ENCODE results near the gene LRIG2. TPM values are rescaled to one million over a fixed set of nuclear protein-coding genes. Genes with fewer than 3 reads are reported as not detected.
"Not testable (repeated sequence)": the region's sequence is repeated elsewhere in the genome, so short reads cannot be mapped to it uniquely, and the experiment has no call there.

The LRIG2 gene
- total RNA-seq (8.1 TPM), polyA plus RNA-seq (8.7 TPM)
- long read RNA-seq, donor 1: 0 reads
- long read RNA-seq, donor 2, full-length matches to known transcripts: 1 of 1 reads
- long read RNA-seq, donor 2, partial matches to known transcripts: 0 of 1 reads
- long read RNA-seq, donor 2, other reads (novel, unspliced or antisense): 0 of 1 reads
- long read RNA-seq, donor 3: 0 reads
- long read RNA-seq, donor 4: 0 reads
- long read RNA-seq, donor 5, partial matches to known transcripts: 0 of 1 reads
- long read RNA-seq, donor 5, other reads (novel, unspliced or antisense): 0 of 1 reads
- long read RNA-seq, donor 6, partial matches to known transcripts: 0 of 1 reads
- long read RNA-seq, donor 6, other reads (novel, unspliced or antisense): 0 of 1 reads
- long read RNA-seq, donor 7: 0 reads
- long read RNA-seq, donor 8: 0 reads
- long read RNA-seq, donor 9: 0 reads
- long read RNA-seq, donor 10: 0 reads

- WGBS: under 1% methylated on average over 49 of the region's 49 CpGs
- Histone ChIP-seq H3K4me1 (ENCODE audit: control insufficient read depth in 2 of 2, insufficient read depth in 2 of 2, low read length in 2 of 2) (peaks cover 6 to 9% of the 10 kb centered on the region in 2 donors), H3K9me3 (ENCODE audit: control insufficient read depth in 2 of 2, insufficient read depth in 1 of 2, low read length in 1 of 2) (no peaks in the 10 kb centered on the region), H3K27ac (ENCODE audit: low read depth in 1 of 2, low read length in 1 of 2) (peak within 1 kb of the TSS; percentile 83 to 91), H3K36me3 (ENCODE audit: control insufficient read depth in 2 of 2, insufficient read depth in 2 of 2, low read length in 1 of 2) (peaks cover 0 to 2% of the 10 kb centered on the region in 2 donors), H3K4me3 (ENCODE audit: low read length in 2 of 2) (peak within 1 kb of the TSS; percentile 75 to 79), H3K27me3 (ENCODE audit: control insufficient read depth in 2 of 2, insufficient read depth in 1 of 2, low read length in 1 of 2) (no peaks in the 10 kb centered on the region)
- peak; percentile 92 to 99 (median 97) for DNase-seq (ENCODE audit: low read depth in 6 of 9, low spot score in 9 of 9)
These were observed at the start of gene LRIG2 for GRCh38 chr1:113072757-113073478. Gene LRIG2, plus strand, starts transcription at chr1:113073198. Its CDS starts 209 bp downstream, at chr1:113073407.

GRCh38 chr1:113023316-113023715 lies 49.7 kb upstream of the LRIG2 start:
- not testable (repeated sequence) for H3K36me3 ChIP-seq (ENCODE audit: control insufficient read depth in 2 of 2, insufficient read depth in 2 of 2, low read length in 1 of 2); H3K4me3 ChIP-seq (ENCODE audit: low read length in 2 of 2); H3K4me1 ChIP-seq (ENCODE audit: control insufficient read depth in 2 of 2, insufficient read depth in 2 of 2, low read length in 2 of 2); H3K27me3 ChIP-seq (ENCODE audit: control insufficient read depth in 2 of 2, insufficient read depth in 1 of 2, low read length in 1 of 2); H3K9me3 ChIP-seq (ENCODE audit: control insufficient read depth in 2 of 2, insufficient read depth in 1 of 2, low read length in 1 of 2); DNase-seq (ENCODE audit: low read depth in 6 of 9, low spot score in 9 of 9); H3K27ac ChIP-seq (ENCODE audit: low read depth in 1 of 2, low read length in 1 of 2)
- WGBS: 98% methylated on average over 4 of the region's 4 CpGs

GRCh38 chr1:113027007-113027406 lies 46.0 kb upstream of the LRIG2 start:
- 96% methylated on average over 5 of the region's 5 CpGs for WGBS
- DNase-seq (ENCODE audit: low read depth in 6 of 9, low spot score in 9 of 9): no peak
- Histone ChIP-seq H3K27me3 (ENCODE audit: control insufficient read depth in 2 of 2, insufficient read depth in 1 of 2, low read length in 1 of 2) (no peaks in the 10 kb centered on the region), H3K4me3 (ENCODE audit: low read length in 2 of 2) (no peak overlapping the region), H3K27ac (ENCODE audit: low read depth in 1 of 2, low read length in 1 of 2) (no peak overlapping the region), H3K4me1 (ENCODE audit: control insufficient read depth in 2 of 2, insufficient read depth in 2 of 2, low read length in 2 of 2) (no peaks in the 10 kb centered on the region), H3K9me3 (ENCODE audit: control insufficient read depth in 2 of 2, insufficient read depth in 1 of 2, low read length in 1 of 2) (no peaks in the 10 kb centered on the region), H3K36me3 (ENCODE audit: control insufficient read depth in 2 of 2, insufficient read depth in 2 of 2, low read length in 1 of 2) (no peaks in the 10 kb centered on the region)

- no peaks in the 10 kb centered on the region for H3K27me3 ChIP-seq (ENCODE audit: control insufficient read depth in 2 of 2, insufficient read depth in 1 of 2, low read length in 1 of 2)
- H3K36me3 ChIP-seq (ENCODE audit: control insufficient read depth in 2 of 2, insufficient read depth in 2 of 2, low read length in 1 of 2): no peaks in the 10 kb centered on the region
- H3K27ac ChIP-seq (ENCODE audit: low read depth in 1 of 2, low read length in 1 of 2): no peak overlapping the region
- no peak for DNase-seq (ENCODE audit: low read depth in 6 of 9, low spot score in 9 of 9)
- H3K9me3 ChIP-seq (ENCODE audit: control insufficient read depth in 2 of 2, insufficient read depth in 1 of 2, low read length in 1 of 2): no peaks in the 10 kb centered on the region
- H3K4me1 ChIP-seq (ENCODE audit: control insufficient read depth in 2 of 2, insufficient read depth in 2 of 2, low read length in 2 of 2): no peaks in the 10 kb centered on the region
- H3K4me3 ChIP-seq (ENCODE audit: low read length in 2 of 2): no peak overlapping the region
These were observed 45.5 kb upstream of the LRIG2 start for GRCh38 chr1:113027449-113027848.

GRCh38 chr1:113029822-113030221 lies 43.2 kb upstream of the LRIG2 start:
- H3K27me3 ChIP-seq (ENCODE audit: control insufficient read depth in 2 of 2, insufficient read depth in 1 of 2, low read length in 1 of 2): no peaks in the 10 kb centered on the region
- H3K4me1 ChIP-seq (ENCODE audit: control insufficient read depth in 2 of 2, insufficient read depth in 2 of 2, low read length in 2 of 2): no peaks in the 10 kb centered on the region
- WGBS: 55% methylated on average over 1 of the region's 1 CpG
- H3K36me3 ChIP-seq (ENCODE audit: control insufficient read depth in 2 of 2, insufficient read depth in 2 of 2, low read length in 1 of 2): no peaks in the 10 kb centered on the region
- no peak overlapping the region for H3K27ac ChIP-seq (ENCODE audit: low read depth in 1 of 2, low read length in 1 of 2)
- DNase-seq (ENCODE audit: low read depth in 6 of 9, low spot score in 9 of 9): no peak
- no peak overlapping the region for H3K4me3 ChIP-seq (ENCODE audit: low read length in 2 of 2)
- H3K9me3 ChIP-seq (ENCODE audit: control insufficient read depth in 2 of 2, insufficient read depth in 1 of 2, low read length in 1 of 2): no peaks in the 10 kb centered on the region

- H3K4me1 ChIP-seq (ENCODE audit: control insufficient read depth in 2 of 2, insufficient read depth in 2 of 2, low read length in 2 of 2): no peaks in the 10 kb centered on the region
- no peak overlapping the region for H3K27ac ChIP-seq (ENCODE audit: low read depth in 1 of 2, low read length in 1 of 2)
- H3K9me3 ChIP-seq (ENCODE audit: control insufficient read depth in 2 of 2, insufficient read depth in 1 of 2, low read length in 1 of 2): no peaks in the 10 kb centered on the region
- no peaks in the 10 kb centered on the region for H3K27me3 ChIP-seq (ENCODE audit: control insufficient read depth in 2 of 2, insufficient read depth in 1 of 2, low read length in 1 of 2)
- H3K4me3 ChIP-seq (ENCODE audit: low read length in 2 of 2): no peak overlapping the region
- H3K36me3 ChIP-seq (ENCODE audit: control insufficient read depth in 2 of 2, insufficient read depth in 2 of 2, low read length in 1 of 2): no peaks in the 10 kb centered on the region
- 95% methylated on average over 8 of the region's 8 CpGs for WGBS
- DNase-seq (ENCODE audit: low read depth in 6 of 9, low spot score in 9 of 9): no peak
These were observed 41.6 kb upstream of the LRIG2 start for GRCh38 chr1:113031171-113031933.

GRCh38 chr1:113035086-113035485 lies 37.9 kb upstream of the LRIG2 start:
- H3K27ac ChIP-seq (ENCODE audit: low read depth in 1 of 2, low read length in 1 of 2): no peak overlapping the region
- no peak for DNase-seq (ENCODE audit: low read depth in 6 of 9, low spot score in 9 of 9)
- 98% methylated on average over 5 of the region's 5 CpGs for WGBS
- H3K27me3 ChIP-seq (ENCODE audit: control insufficient read depth in 2 of 2, insufficient read depth in 1 of 2, low read length in 1 of 2): no peaks in the 10 kb centered on the region
- H3K36me3 ChIP-seq (ENCODE audit: control insufficient read depth in 2 of 2, insufficient read depth in 2 of 2, low read length in 1 of 2): no peaks in the 10 kb centered on the region
- no peaks in the 10 kb centered on the region for H3K9me3 ChIP-seq (ENCODE audit: control insufficient read depth in 2 of 2, insufficient read depth in 1 of 2, low read length in 1 of 2)
- H3K4me3 ChIP-seq (ENCODE audit: low read length in 2 of 2): no peak overlapping the region
- peaks cover 6 to 8% of the 10 kb centered on the region in 2 donors for H3K4me1 ChIP-seq (ENCODE audit: control insufficient read depth in 2 of 2, insufficient read depth in 2 of 2, low read length in 2 of 2)

- 95% methylated on average over 2 of the region's 2 CpGs for WGBS
- no peak overlapping the region for H3K4me3 ChIP-seq (ENCODE audit: low read length in 2 of 2)
- no peak for DNase-seq (ENCODE audit: low read depth in 6 of 9, low spot score in 9 of 9)
- no peaks in the 10 kb centered on the region for H3K9me3 ChIP-seq (ENCODE audit: control insufficient read depth in 2 of 2, insufficient read depth in 1 of 2, low read length in 1 of 2)
- no peaks in the 10 kb centered on the region for H3K36me3 ChIP-seq (ENCODE audit: control insufficient read depth in 2 of 2, insufficient read depth in 2 of 2, low read length in 1 of 2)
- H3K27ac ChIP-seq (ENCODE audit: low read depth in 1 of 2, low read length in 1 of 2): no peak overlapping the region
- H3K4me1 ChIP-seq (ENCODE audit: control insufficient read depth in 2 of 2, insufficient read depth in 2 of 2, low read length in 2 of 2): peaks cover 6 to 8% of the 10 kb centered on the region in 2 donors
- H3K27me3 ChIP-seq (ENCODE audit: control insufficient read depth in 2 of 2, insufficient read depth in 1 of 2, low read length in 1 of 2): no peaks in the 10 kb centered on the region
These were observed 36.2 kb upstream of the LRIG2 start for GRCh38 chr1:113036639-113037321.
